Prostate gland (tissue), 2 donors: ENCODE measurements around the gene GNB1. TPM values are rescaled to one million over a fixed set of nuclear protein-coding genes. Genes with fewer than 3 reads are reported as not detected.

Experiments
- DNase-seq: peaks from one replicate; pipeline ENCODE4 v3.0.0-alpha.2; 2019; ENCODE audit warnings: low spot score
- H3K27ac ChIP-seq, 2 donors: fragments of 200-600 bp; sonication (generic); 2 replicates each; pipeline ENCODE4 v1.5.1; 2017 to 2019
- H3K27me3 ChIP-seq: fragments of 200-600 bp; sonication (generic); replicated peaks from 2 replicates; pipeline ENCODE4 v1.5.1; 2019; ENCODE audit not compliant: insufficient read depth
- H3K36me3 ChIP-seq, 2 donors: fragments of 200-600 bp; sonication (generic); 1 replicate in 1 of 2; 2 replicates in 1 of 2; pipeline versions ENCODE4 v1.5.1 to v1.8.1; 2017 to 2019
- H3K4me1 ChIP-seq: fragments of 200-600 bp; sonication (generic); replicated peaks from 2 replicates; pipeline ENCODE4 v1.5.1; 2019
- H3K4me3 ChIP-seq, 2 donors: fragments of 200-600 bp; sonication (generic); 2 replicates each; pipeline ENCODE4 v1.5.1; 2017 to 2019
- H3K9me3 ChIP-seq: fragments of 200-600 bp; sonication (generic); 2 replicates; pipeline ENCODE4 v1.5.1; 2017
- CTCF ChIP-seq, 4 experiments: fragments of 200-600 bp in 2 of 4; fragments of 450-650 bp in 2 of 4; sonication (generic) in 2 of 4; IDR thresholded peaks; 1 replicate in 3 of 4; 2 replicates in 1 of 4; pipeline ENCODE4 v1.5.1; 2016 to 2019; ENCODE audit warnings: antibody characterized with exemption in 4 of 4, mild to moderate bottlenecking in 2 of 4, moderate library complexity in 2 of 4
- POLR2A ChIP-seq: fragments of 450-650 bp; IDR thresholded peaks from one replicate; pipeline ENCODE4 v1.6.1; 2016; ENCODE audit warnings: antibody characterized with exemption, mild to moderate bottlenecking
- POLR2AphosphoS5 ChIP-seq: sonication (generic); formaldehyde crosslinking; IDR thresholded peaks from one replicate; pipeline ENCODE4 v1.6.1; 2017; ENCODE audit warnings: antibody characterized with exemption
- WGBS: methylation state at CpG from one replicate; pipeline ENCODE4 v1.1.5; 2018; 5-methylcytosine and 5-hydroxymethylcytosine counted together
- intact Hi-C: fragments of 100-400 bp; cut with DNase I; formaldehyde crosslinking; loops from one replicate; pipeline ENCODE4 v1.14.2; 2022
- total RNA-seq, 2 donors: library from RNA; depleted of rRNA; stranded (reverse); fragments of >200 nt; gene quantifications; one replicate each; pipeline ENCODE4 v1.1.0, GENCODE V29; 2016

GNB1 gene
- total RNA-seq, 2 donors from 2014 or later = 163 to 233 TPM

- 65% methylated on average over 19 of the region's 19 CpGs for WGBS
- no peak for DNase-seq
- intact Hi-C loops = loop anchor here (5.0 kb wide), 1 partner anchor 112 kb away; the partner anchor contains the start of gene GNB1
- H3K27me3 ChIP-seq = no peaks in the 10 kb centered on the region
- peak; percentile 9 for TF ChIP-seq POLR2AphosphoS5
- peak in 1 of 4 experiments; percentile 4 for TF ChIP-seq CTCF (IDR thresholded peaks at IDR 0.05)
- no peak for TF ChIP-seq POLR2A
- H3K9me3 ChIP-seq = no peaks in the 10 kb centered on the region
- peaks cover 18% of the 10 kb centered on the region for H3K4me1 ChIP-seq
- no peak overlapping the region for H3K4me3 ChIP-seq
- no peaks in the 10 kb centered on the region for H3K36me3 ChIP-seq
- peak overlapping the region in 1 of 2 donors; percentile 43 for H3K27ac ChIP-seq
Observed at GRCh38 chr1:1779691-1780597, 110.9 kb downstream of the GNB1 start.

GRCh38 chr1:1779320-1779675 is 111.6 kb downstream of the GNB1 start:
- peak overlapping the region; percentile 81 to 86 for H3K4me3 ChIP-seq
- peak overlapping the region; percentile 68 to 85 for H3K27ac ChIP-seq
- no peaks in the 10 kb centered on the region for H3K27me3 ChIP-seq
- 68% methylated on average over 11 of the region's 11 CpGs for WGBS
- intact Hi-C loops = loop anchor here (5.0 kb wide), 1 partner anchor 113 kb away; the partner anchor contains the start of gene GNB1
- no peaks in the 10 kb centered on the region for H3K36me3 ChIP-seq
- no peaks in the 10 kb centered on the region for H3K9me3 ChIP-seq
- TF ChIP-seq CTCF (IDR thresholded peaks at IDR 0.05) = no peak
- TF ChIP-seq POLR2A = no peak
- no peak for DNase-seq
- peaks cover 18% of the 10 kb centered on the region for H3K4me1 ChIP-seq

- intact Hi-C loops = loop anchor here (5.0 kb wide), 1 partner anchor 114 kb away; the partner anchor contains the start of gene GNB1
- Histone ChIP-seq H3K4me1 (peaks cover 18% of the 10 kb centered on the region), H3K4me3 (peak overlapping the region; percentile 81 to 86), H3K9me3 (no peaks in the 10 kb centered on the region), H3K27me3 (no peaks in the 10 kb centered on the region), H3K36me3 (no peaks in the 10 kb centered on the region), H3K27ac (peak overlapping the region; percentile 68 to 85)
- WGBS = 1% methylated on average over 45 of the region's 68 CpGs
- peak; percentile 72 for DNase-seq
- TF ChIP-seq POLR2A (peak; percentile 61), POLR2AphosphoS5 (peak; percentile 34), CTCF (IDR thresholded peaks at IDR 0.05) (no peak)
Observed at GRCh38 chr1:1778663-1779319, 112.1 kb downstream of the GNB1 start.

GRCh38 chr1:1777950-1778662 is 112.8 kb downstream of the GNB1 start, which contains the start of gene NADK:
NADK (minus strand) TSS chr1:1778470; CDS start chr1:1765406, 13,064 bp downstream.
- intact Hi-C loops = loop anchor here (5.0 kb wide), 1 partner anchor 114 kb away; the partner anchor contains the start of gene GNB1
- peak in 1 of 4 experiments; percentile 16 for TF ChIP-seq CTCF (IDR thresholded peaks at IDR 0.05)
- peak; percentile 3 for TF ChIP-seq POLR2A
- TF ChIP-seq POLR2AphosphoS5 = no peak
- no peaks in the 10 kb centered on the region for H3K36me3 ChIP-seq
- peak within 1 kb of the TSS; percentile 81 to 85 for H3K27ac ChIP-seq
- H3K27me3 ChIP-seq = no peaks in the 10 kb centered on the region
- peak; percentile 37 for DNase-seq
- peaks cover 18% of the 10 kb centered on the region for H3K4me1 ChIP-seq
- H3K9me3 ChIP-seq = no peaks in the 10 kb centered on the region
- H3K4me3 ChIP-seq = peak within 1 kb of the TSS; percentile 81 to 86
- under 1% methylated on average over 71 of the region's 99 CpGs for WGBS
